Neuronal stem cell (in vitro differentiated cells): ENCODE measurements around the gene MAML1.

ENCODE experiments used
- DNase-seq: peaks from one replicate; pipeline ENCODE4 v3.0.0-alpha.2; 2013; ENCODE audit warnings: low spot score
- H2AFZ ChIP-seq: one replicate; pipeline ENCODE4 v1.6.1; 2013; ENCODE audit warnings: mild to moderate bottlenecking, low read length, inconsistent platforms
- H2AK5ac ChIP-seq: 2 replicates; pipeline ENCODE4 v1.6.1; 2013; ENCODE audit warnings: low read depth, mild to moderate bottlenecking, inconsistent platforms, low read length, moderate library complexity, mixed read lengths
- H2BK120ac ChIP-seq: 2 replicates; pipeline ENCODE4 v1.6.1; 2013; ENCODE audit warnings: low read depth, mild to moderate bottlenecking, inconsistent platforms, low read length, moderate library complexity, mixed read lengths
- H2BK12ac ChIP-seq: one replicate; pipeline ENCODE4 v1.6.1; 2013; ENCODE audit warnings: low read length, inconsistent platforms
- H2BK15ac ChIP-seq: 2 replicates; pipeline ENCODE4 v1.6.1; 2013; ENCODE audit warnings: mild to moderate bottlenecking, low read length, inconsistent platforms, mixed read lengths
- H2BK5ac ChIP-seq: one replicate; pipeline ENCODE4 v1.6.1; 2013; ENCODE audit warnings: inconsistent platforms, mild to moderate bottlenecking, low read length, moderate library complexity
- H3K14ac ChIP-seq: one replicate; pipeline ENCODE4 v1.6.1; 2013; ENCODE audit warnings: low read length, inconsistent platforms
- H3K18ac ChIP-seq: 2 replicates; pipeline ENCODE4 v1.6.1; 2013; ENCODE audit warnings: low read length, inconsistent platforms
- H3K23ac ChIP-seq: 2 replicates; pipeline ENCODE4 v1.6.1; 2013; ENCODE audit warnings: low read depth, mild to moderate bottlenecking, mixed read lengths, low read length, inconsistent platforms; ENCODE audit not compliant: poor library complexity
- H3K27ac ChIP-seq: replicated peaks from 3 replicates; pipeline ENCODE4 v1.5.1; 2013; ENCODE audit warnings: low read length, inconsistent platforms
- H3K27me3 ChIP-seq, 3 experiments: 2 replicates each; pipeline ENCODE4 v1.6.1; 2013; ENCODE audit warnings: low read length in 3 of 3, mild to moderate bottlenecking in 2 of 3, inconsistent platforms in 1 of 3, low read depth in 1 of 3, mixed read lengths in 1 of 3, moderate library complexity in 1 of 3; ENCODE audit not compliant: control insufficient read depth in 3 of 3, insufficient read depth in 3 of 3
- H3K36me3 ChIP-seq, 2 donors: replicated peaks in 1 of 2; 2 replicates each; pipeline ENCODE4 v1.6.1; 2013; ENCODE audit warnings: low read length in 2 of 2; ENCODE audit not compliant: control insufficient read depth in 2 of 2, insufficient read depth in 2 of 2
- H3K4ac ChIP-seq: 2 replicates; pipeline ENCODE4 v1.6.1; 2013; ENCODE audit warnings: inconsistent platforms, mild to moderate bottlenecking, low read length, moderate library complexity
- H3K4me1 ChIP-seq, 2 donors: 1 replicate in 1 of 2; 2 replicates in 1 of 2; pipeline ENCODE4 v1.6.1; 2013; ENCODE audit warnings: low read length in 2 of 2, low read depth in 1 of 2; ENCODE audit not compliant: control insufficient read depth in 2 of 2, insufficient read depth in 1 of 2
- H3K4me2 ChIP-seq: one replicate; pipeline ENCODE4 v1.6.1; 2013; ENCODE audit warnings: mild to moderate bottlenecking, low read length, inconsistent platforms; ENCODE audit not compliant: insufficient read depth, poor library complexity, severe bottlenecking
- H3K4me3 ChIP-seq, 2 donors: 2 replicates each; pipeline ENCODE4 v1.5.1; 2013; ENCODE audit warnings: low read length in 2 of 2, mild to moderate bottlenecking in 2 of 2, inconsistent platforms in 1 of 2, moderate library complexity in 1 of 2
- H3K79me1 ChIP-seq: one replicate; pipeline ENCODE4 v1.6.1; 2013; ENCODE audit warnings: low read depth, mild to moderate bottlenecking, inconsistent platforms, low read length, moderate library complexity
- H3K9ac ChIP-seq: one replicate; pipeline ENCODE4 v1.6.1; 2013; ENCODE audit warnings: mild to moderate bottlenecking, low read depth, low read length, inconsistent platforms; ENCODE audit not compliant: poor library complexity
- H3K9me3 ChIP-seq, 2 donors: replicated peaks in 1 of 2; 2 replicates each; pipeline versions ENCODE3 to v1.6.1; 2013; ENCODE audit warnings: low read length in 2 of 2, mild to moderate bottlenecking in 2 of 2, inconsistent platforms in 1 of 2, low read depth in 1 of 2, mixed read lengths in 1 of 2, moderate library complexity in 1 of 2; ENCODE audit not compliant: control insufficient read depth in 2 of 2, insufficient read depth in 1 of 2
- H4K8ac ChIP-seq: one replicate; pipeline ENCODE4 v1.6.1; 2013; ENCODE audit warnings: low read depth, mild to moderate bottlenecking, inconsistent platforms, low read length, moderate library complexity
- H4K91ac ChIP-seq: one replicate; pipeline ENCODE4 v1.6.1; 2013; ENCODE audit warnings: low read length, low read depth, mild to moderate bottlenecking, inconsistent platforms; ENCODE audit not compliant: poor library complexity
- WGBS, 2 donors: extraction: QIAGEN DNeasy Blood & Tissue Kit; methylation state at CpG; one replicate each; pipeline ENCODE4 v1.1.7; 2013; ENCODE audit warnings: missing lambda C conversion rate in 2 of 2, mixed read lengths in 1 of 2; ENCODE audit not compliant: insufficient read length in 2 of 2, insufficient replicate concordance in 1 of 2; ENCODE audit errors: extremely low coverage in 2 of 2; 5-methylcytosine and 5-hydroxymethylcytosine counted together

The MAML1 gene

DNA sequence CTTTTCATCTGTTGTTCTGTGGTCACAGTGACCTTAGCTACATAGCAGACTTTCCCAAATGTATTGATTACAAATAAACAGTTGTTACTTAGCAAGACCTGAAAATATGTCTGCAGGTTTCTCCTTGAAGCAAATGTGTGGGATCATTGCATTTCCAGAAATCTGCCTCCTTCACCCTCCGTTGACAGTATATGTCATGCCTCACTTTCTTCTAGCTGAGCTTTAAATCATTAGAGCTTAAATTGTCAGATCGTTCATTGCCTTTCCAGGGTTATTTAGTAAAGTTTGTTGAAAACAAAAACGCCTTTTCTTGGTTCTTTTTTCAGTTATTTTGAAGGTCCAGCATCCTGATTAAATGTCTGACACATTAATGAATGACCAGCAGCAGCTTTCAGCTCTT, 2.3 kb upstream of the MAML1 start:
- Histone ChIP-seq H2BK15ac (no peak overlapping the region), H3K14ac (no peak overlapping the region), H2BK120ac (no peak overlapping the region), H2AK5ac (no peak overlapping the region), H3K9ac (no peak overlapping the region), H3K4ac (no peak overlapping the region), H3K36me3 (peaks cover 21 to 80% of the 10 kb centered on the region in 2 donors), H3K23ac (no peak overlapping the region), H3K9me3 (no peaks in the 10 kb centered on the region), H3K4me3 (no peak overlapping the region), H2BK12ac (no peak overlapping the region), H4K91ac (no peak overlapping the region), H3K79me1 (peaks cover 6% of the 10 kb centered on the region), H2AFZ (no peak overlapping the region), H3K4me1 (peaks cover 2% of the 10 kb centered on the region in 2 donors), H4K8ac (no peak overlapping the region), H3K27ac (no peak overlapping the region), H2BK5ac (no peak overlapping the region), H3K4me2 (no peak overlapping the region), H3K18ac (no peak overlapping the region), H3K27me3 (no peaks in the 10 kb centered on the region)
- WGBS, 2 donors = no CpG with 5 or more reads among the region's 3 CpGs
- DNase-seq = no peak

DNA sequence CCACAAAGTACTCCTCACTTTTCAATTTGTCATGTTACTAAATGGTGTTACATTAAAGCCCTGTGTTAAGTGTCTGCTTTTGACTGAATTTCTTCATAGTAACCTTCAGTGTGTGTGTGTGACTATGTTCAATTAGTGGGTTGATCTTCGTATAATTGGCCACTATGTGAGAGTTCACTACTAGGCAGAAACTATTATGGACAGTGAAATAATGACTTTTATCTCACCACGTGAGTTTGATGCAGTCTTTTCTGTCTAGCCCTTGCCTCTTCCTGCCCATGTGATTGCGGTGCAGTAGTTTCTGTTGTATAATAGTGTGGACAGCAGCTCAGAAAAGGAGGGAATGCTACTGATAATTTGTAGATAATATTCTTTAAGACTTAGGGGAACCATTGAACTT, 1.8 kb upstream of the MAML1 start:
- Histone ChIP-seq H3K4me2 (no peak overlapping the region), H2BK12ac (no peak overlapping the region), H3K14ac (no peak overlapping the region), H2AK5ac (no peak overlapping the region), H3K27me3 (no peaks in the 10 kb centered on the region), H3K79me1 (peaks cover 6% of the 10 kb centered on the region), H2BK15ac (no peak overlapping the region), H3K4me1 (peaks cover 2% of the 10 kb centered on the region in 2 donors), H3K27ac (no peak overlapping the region), H3K23ac (no peak overlapping the region), H4K91ac (no peak overlapping the region), H3K4ac (no peak overlapping the region), H2BK5ac (no peak overlapping the region), H3K9me3 (no peaks in the 10 kb centered on the region), H2BK120ac (no peak overlapping the region), H3K9ac (no peak overlapping the region), H3K4me3 (no peak overlapping the region), H3K18ac (no peak overlapping the region), H4K8ac (no peak overlapping the region), H3K36me3 (peaks cover 23 to 79% of the 10 kb centered on the region in 2 donors), H2AFZ (no peak overlapping the region)
- WGBS, 2 donors = no CpG with 5 or more reads among the region's 3 CpGs
- DNase-seq = no peak

DNA sequence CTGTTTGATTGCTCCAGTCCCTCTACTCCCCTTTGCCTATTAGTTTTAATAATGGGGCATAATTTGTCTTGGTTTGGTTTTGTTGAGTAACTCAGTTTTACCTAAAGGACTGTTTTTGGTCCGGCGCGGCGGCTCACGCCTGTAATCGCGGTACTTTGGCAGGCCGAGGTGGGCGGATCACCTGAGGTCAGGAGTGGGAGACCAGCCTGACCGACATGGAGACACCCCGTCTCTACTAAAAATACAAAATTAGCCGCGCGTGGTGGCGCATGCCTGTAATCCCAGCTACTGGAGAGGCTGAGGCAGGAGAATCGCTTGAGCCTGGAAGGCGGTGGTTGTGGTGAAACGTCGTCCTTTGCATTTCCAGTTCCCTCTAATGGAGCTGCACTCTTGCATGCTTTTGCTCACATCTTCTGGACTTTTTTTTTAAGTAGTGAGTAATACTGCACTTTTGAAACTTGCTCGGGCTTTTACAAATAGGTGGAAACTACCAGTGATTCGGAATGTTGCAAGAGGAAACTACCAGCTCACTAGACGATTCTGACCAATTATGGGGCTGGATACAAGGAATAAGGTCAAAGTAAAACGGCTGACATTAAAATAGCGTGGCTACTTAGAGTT, 721 bp upstream of the MAML1 start:
- no CpG with 5 or more reads among the region's 24 CpGs for WGBS, 2 donors
- Histone ChIP-seq H2BK5ac (no peak overlapping the region), H3K9me3 (no peaks in the 10 kb centered on the region), H3K9ac (no peak overlapping the region), H3K18ac (no peak overlapping the region), H4K91ac (no peak overlapping the region), H3K27me3 (no peaks in the 10 kb centered on the region), H2BK120ac (no peak overlapping the region), H3K4me3 (peak overlapping the region in 1 of 2 donors; percentile 22), H3K23ac (no peak overlapping the region), H3K4me1 (peaks cover 2% of the 10 kb centered on the region in 2 donors), H3K14ac (no peak overlapping the region), H3K4me2 (no peak overlapping the region), H3K36me3 (peaks cover 21 to 78% of the 10 kb centered on the region in 2 donors), H3K79me1 (peaks cover 6% of the 10 kb centered on the region), H2BK12ac (no peak overlapping the region), H3K4ac (no peak overlapping the region), H2BK15ac (no peak overlapping the region), H4K8ac (no peak overlapping the region), H2AFZ (peak overlapping the region; percentile 51), H3K27ac (peak overlapping the region; percentile 5), H2AK5ac (no peak overlapping the region)
- no peak for DNase-seq

DNA sequence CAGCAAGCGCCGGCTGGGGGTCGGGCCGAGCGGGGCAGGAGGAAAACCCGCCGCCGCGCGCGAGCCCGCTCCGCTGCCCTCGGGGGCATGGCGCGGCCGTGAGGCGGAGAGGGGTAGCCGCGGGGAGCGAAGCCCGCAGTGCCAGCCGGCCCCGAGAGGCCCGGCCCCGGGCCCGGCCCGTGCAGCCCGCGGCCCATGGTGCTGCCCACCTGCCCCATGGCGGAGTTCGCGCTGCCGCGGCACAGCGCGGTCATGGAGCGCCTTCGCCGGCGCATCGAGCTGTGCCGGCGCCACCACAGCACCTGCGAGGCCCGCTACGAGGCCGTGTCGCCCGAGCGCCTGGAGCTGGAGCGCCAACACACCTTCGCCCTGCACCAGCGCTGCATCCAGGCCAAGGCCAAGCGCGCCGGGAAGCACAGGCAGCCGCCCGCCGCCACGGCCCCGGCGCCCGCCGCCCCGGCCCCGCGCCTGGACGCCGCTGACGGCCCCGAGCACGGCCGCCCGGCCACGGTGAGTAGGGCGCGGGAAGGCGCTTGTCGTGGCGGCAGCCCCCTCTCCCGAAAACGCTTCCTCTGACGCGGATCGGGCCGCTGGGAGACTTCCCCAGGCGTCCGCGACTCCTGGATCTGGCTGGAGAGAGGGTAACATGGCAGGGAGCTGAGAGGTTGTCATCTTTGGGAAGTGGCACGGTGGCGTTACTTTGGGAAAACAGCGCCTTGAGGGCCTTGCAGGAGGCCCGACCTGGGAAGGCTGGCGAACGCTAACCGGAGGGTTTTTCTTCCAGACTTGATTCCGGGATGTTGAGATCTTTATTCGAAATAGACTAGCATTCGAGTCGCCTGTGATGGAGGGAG, 523 bp downstream of the MAML1 start:
- peak overlapping the region; percentile 98 for H3K9ac ChIP-seq
- no peaks in the 10 kb centered on the region for H3K27me3 ChIP-seq
- H3K79me1 ChIP-seq = peaks cover 6% of the 10 kb centered on the region
- H2BK12ac ChIP-seq = peak overlapping the region; percentile 73
- H3K18ac ChIP-seq = peak overlapping the region; percentile 99
- H3K4ac ChIP-seq = peak overlapping the region; percentile 76
- H3K23ac ChIP-seq = peak overlapping the region; percentile 98
- H2BK120ac ChIP-seq = no peak overlapping the region
- DNase-seq = peak; percentile 12
- peak overlapping the region; percentile 94 for H2BK5ac ChIP-seq
- H3K9me3 ChIP-seq = no peaks in the 10 kb centered on the region
- peak overlapping the region; percentile 68 to 94 for H3K4me3 ChIP-seq
- H3K36me3 ChIP-seq = peaks cover 13 to 78% of the 10 kb centered on the region in 2 donors
- H3K4me2 ChIP-seq = peak overlapping the region; percentile 73
- peak overlapping the region; percentile 91 for H2AFZ ChIP-seq
- peak overlapping the region; percentile 70 for H3K27ac ChIP-seq
- H2BK15ac ChIP-seq = peak overlapping the region; percentile 81
- peak overlapping the region; percentile 82 for H3K14ac ChIP-seq
- peak overlapping the region; percentile 84 for H2AK5ac ChIP-seq
- H3K4me1 ChIP-seq = peaks cover 2% of the 10 kb centered on the region in 2 donors
- no peak overlapping the region for H4K91ac ChIP-seq
- no CpG with 5 or more reads among the region's 101 CpGs for WGBS, 2 donors
- H4K8ac ChIP-seq = no peak overlapping the region
